DMS 273 treated with DMSO at 0.1 percent for 48 hours (cell line): ENCODE measurements around the gene HHIPL1.

Source experiments
- DNase-seq: peaks from one replicate; lab custom pipeline; 2025; lab: John Stamatoyannopoulos, UW

HHIPL1 gene

DNA sequence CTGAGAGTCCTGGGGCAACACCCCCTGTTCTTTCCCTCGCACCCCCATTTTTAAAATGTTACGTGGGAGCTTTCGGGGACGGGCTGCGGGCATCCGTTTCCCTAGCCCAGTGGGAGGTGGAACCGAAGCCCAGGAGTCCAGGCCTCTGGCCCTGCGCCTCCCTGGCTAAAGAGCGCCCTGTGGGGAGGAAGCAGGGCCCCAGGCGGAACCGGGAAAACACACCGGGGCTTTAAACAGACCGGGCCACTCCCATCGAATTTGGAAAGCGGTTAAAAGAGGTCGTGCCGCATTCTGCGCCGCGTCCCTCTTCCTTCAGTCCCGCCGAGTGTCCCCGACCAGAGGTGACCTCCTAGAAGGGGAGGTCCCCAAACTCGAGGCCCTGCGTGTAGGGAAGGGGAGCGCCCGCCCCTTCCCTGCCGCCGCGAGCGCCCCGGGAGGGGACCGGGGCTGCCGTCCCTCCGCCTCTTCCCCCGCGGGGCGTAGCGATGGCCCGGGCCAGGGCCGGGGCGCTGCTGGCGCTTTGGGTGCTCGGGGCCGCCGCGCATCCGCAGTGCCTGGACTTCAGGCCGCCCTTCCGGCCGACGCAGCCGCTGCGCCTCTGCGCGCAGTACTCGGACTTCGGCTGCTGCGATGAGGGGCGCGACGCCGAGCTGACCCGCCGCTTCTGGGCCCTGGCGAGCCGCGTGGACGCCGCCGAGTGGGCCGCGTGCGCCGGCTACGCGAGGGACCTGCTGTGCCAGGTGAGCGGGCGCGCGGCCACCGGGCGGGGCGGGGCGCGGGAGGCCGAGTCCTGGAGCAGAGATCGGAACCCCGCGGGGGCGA is at the start of gene HHIPL1:
Gene HHIPL1, plus strand, starts transcription at position 407 of the 822 bp plus-strand sequence. Its CDS starts 79 bp downstream, at position 486.
- no peak for DNase-seq

DNA sequence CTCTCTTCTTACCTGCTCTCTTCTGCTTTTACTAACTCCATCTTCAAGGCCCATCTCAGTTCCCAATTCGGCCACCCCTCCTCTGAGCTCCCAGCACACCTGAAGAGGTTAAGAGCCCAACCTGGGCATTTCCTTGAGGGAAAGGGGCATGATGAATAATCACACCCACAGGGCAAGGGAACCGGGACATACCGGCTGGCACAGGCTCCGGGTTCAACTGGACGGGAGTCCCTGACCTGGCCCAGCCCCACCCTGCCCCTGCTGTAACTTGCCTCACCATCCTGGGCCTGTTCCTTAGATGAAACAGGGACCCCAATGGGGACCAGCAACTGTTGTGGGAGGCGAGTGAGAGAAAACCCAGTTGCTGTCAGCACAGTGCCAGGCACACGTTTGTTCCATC is 49.4 kb upstream of the HHIPL1 start:
- DNase-seq, result no peak

DNA sequence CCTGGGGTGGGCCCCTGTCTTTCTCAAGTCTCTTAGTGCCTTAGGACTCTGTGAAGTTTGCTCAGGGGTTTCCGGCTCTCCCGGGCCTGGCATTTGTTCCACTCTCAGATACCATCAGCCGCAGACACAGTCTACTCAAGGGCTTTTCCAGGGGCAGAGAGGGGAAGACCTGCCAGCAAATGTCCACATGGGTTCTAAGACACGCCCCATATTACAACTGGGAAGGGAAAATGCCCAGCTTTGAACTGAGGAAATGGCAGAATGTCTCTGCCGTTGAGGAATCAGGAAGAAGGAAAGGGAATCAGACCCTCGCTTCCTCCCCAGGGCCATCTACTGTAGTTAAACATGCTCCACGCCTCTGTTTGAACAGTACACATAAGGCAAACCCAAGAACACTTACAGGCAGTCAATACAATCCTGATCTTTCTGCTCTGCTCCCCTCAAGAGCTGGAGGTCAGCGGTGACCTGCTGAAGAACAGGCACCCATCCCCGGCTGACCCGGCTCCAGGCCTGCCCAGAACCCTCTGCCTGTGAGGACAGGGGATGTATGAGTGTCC is 48.8 kb upstream of the HHIPL1 start:
- DNase-seq, result no peak

DNA sequence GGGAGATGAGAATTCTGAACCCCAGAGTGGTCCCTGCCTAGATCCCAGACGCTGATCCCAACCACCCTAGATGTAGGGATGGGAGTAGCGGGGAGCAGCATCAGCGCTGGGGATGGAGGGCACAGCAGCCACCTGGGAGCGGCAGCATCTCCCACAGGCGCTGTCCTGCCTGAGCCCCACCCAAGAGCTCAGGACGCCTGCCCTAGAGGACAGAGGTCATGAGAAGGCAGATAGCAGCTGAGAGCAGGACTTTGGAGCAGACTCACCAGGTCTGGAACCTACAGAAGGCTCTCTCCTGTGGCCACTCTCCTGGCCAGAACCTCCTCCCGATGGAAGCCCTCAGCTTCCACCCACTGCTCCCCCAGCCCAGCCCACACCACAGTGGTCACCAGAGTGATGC is 48.2 kb upstream of the HHIPL1 start:
- no peak for DNase-seq

- DNase-seq, result no peak
Measured at GRCh38 chr14:99597911-99598600, 46.9 kb upstream of the HHIPL1 start.

DNA sequence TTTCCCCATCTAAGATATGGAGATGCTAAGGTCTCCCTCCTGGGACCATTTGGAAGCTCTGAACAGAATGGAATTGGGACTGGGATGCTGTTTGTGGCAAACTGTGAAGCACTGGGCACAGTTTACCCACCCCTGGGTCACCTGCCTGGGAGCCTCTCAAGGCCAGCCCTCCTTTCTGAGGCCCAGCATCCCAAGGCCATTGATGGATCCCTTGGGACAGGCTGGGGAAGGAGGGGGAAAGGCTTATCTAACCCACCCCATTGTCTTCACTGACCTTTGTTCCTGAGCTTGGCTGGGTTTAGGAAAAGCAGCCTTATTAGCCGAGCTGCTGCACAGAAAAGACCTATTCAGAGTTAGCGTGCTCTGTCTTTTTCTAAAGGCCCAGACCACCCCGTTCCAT is 46.2 kb upstream of the HHIPL1 start:
- DNase-seq, result no peak

DNA sequence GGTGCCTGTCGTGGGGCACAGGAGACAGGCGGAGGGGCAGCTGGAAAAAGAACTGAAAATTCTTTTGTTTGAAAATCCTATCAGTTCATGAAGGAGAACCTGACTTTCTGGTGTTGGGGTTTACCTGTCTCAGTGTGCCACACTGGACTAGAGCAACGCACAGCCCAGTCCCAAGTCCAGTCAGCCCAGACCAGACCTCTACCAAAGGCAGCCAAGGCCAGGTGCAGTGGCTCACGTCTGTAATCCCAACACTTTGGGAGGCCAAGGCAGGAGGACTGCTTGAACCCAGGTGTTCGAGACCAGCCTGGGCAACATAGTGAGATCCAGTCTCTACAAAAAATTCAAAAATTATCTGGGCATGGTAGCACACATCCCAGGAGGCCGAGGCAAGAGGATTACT is 45.5 kb upstream of the HHIPL1 start:
- no peak for DNase-seq

DNA sequence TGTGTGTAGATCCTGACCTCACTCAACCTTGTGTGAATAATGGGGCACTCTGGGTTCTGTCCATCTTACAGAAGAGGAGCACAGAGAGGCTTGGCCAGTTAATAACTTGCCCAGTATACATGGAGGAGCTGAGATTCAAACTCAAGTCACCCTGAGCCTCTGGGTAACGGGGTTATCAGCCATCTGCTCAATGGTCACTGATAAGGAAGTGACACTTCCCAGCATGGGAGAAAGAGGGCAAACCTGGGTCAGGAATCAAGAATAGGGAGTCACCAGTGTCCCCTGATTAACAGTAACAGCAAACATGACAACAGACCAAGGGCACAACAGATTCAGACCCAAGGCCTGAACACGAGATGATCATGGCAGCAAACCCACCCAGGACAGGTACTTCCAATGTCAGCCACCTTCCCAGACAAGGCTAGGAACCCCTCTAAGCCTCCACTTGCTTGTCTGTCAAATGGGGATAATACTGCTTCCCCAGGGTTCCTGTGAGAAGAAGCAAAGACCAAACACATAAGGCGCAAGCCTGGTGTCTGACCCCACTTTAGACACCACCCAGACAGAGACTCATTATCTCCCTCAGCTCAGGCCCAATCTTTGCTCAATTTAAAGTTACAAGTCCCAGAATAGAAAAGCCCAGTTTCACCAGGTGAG is 44.6 kb upstream of the HHIPL1 start:
- DNase-seq, result no peak

- no peak for DNase-seq
Measured at GRCh38 chr14:99601361-99601831, 43.5 kb upstream of the HHIPL1 start.

GRCh38 chr14:99602054-99602787 is 42.7 kb upstream of the HHIPL1 start:
- no peak for DNase-seq

- no peak for DNase-seq
Measured at GRCh38 chr14:99602788-99603415, 42.0 kb upstream of the HHIPL1 start.

DNA sequence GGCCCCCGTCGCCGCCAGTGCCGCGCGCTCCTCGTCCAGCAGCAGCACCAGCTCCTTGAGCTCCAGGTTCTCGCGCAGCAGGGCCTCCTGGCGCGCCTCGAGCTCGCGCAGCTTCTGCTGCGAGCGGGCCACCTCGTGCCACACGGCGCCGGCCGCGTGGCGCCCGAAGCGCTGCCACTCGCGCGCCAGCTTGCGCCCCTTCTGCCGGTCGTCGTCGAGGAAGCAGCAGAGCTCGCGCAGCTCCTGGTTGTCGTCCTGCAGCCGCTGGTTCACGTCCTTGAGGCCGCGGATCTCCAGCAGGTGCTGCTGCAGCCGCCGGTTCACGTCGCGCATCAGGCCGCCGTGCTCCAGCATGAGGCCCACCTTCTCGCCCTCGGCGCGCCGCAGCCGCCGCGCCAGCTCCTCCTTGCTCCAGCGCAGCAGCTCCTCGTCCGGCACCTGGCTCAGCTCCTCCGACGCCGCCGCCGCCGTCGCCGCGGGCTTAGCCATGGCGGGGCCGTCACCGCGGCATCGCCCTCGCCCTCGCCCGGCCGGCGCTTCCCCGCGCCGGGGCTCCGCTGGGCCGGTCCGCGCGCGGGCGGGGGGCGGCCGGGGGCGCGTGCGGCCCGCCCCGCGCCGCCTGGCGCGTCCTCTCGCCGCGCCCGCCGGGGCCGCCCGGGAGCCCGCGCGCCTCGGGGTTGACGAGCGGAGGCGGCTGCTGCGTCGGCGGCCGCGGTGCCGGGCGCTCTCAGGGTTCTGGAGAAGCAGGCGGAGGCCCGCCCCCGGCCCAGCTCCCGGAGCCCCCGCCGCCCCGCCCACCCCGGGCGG is 41.3 kb upstream of the HHIPL1 start, which contains the start of gene CCDC85C:
Gene CCDC85C, minus strand, starts transcription at position 737 of the 807 bp plus-strand sequence. Its CDS starts 248 bp downstream, at position 489.
- DNase-seq, result no peak

GRCh38 chr14:99604278-99604765 is 40.6 kb upstream of the HHIPL1 start:
- DNase-seq, result peak; percentile 86

DNA sequence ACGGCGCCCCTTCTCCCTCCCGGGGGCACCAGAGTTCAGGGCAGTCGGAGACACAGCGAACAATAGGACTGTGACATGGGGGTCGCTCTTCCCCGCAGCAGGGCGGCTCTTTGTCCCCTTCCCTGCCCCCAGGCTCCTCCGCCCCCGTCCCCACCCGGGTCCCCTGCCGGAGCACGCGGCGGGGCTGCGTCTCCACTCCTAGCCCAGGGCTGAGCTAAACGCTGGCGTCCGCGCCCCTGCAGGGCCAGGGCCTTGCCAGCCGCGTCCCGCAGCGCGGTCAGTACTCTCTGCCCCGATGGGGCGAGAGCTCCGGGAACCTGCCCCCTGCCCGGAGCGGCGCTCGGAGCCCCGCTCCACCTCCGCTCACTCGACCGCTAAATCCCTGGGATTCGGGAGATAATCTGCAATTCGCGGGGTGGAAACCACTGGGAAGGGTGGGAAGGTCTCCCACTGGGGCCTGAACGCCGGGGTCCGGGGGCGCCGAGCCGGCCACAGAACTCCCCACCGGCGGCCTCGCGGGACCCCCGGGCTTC is 40.1 kb upstream of the HHIPL1 start:
- DNase-seq, result no peak

GRCh38 chr14:99605299-99605961 is 39.5 kb upstream of the HHIPL1 start:
- DNase-seq, result peak; percentile 33

DNA sequence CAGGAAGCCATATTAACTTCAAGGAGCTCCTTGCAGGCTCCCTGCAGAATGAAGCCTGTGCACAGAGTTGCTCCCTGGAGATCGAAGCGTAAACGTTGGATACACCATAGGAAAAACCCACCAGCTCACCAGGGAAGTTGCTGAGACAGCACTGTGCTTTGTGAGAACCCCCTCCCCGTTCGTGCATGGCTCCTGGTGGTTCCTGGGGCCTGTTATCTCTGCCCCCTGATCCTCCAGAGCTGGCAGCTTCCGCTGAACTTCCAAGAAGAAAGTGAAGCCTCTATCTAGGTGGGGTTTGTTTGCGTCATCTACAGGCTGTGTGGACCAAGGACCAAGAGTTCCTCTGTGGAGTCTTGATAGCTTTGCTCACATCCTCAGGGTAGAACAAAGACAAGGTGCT is 38.6 kb upstream of the HHIPL1 start:
- no peak for DNase-seq

GRCh38 chr14:99608591-99608990 is 36.3 kb upstream of the HHIPL1 start:
- DNase-seq, result no peak

DNA sequence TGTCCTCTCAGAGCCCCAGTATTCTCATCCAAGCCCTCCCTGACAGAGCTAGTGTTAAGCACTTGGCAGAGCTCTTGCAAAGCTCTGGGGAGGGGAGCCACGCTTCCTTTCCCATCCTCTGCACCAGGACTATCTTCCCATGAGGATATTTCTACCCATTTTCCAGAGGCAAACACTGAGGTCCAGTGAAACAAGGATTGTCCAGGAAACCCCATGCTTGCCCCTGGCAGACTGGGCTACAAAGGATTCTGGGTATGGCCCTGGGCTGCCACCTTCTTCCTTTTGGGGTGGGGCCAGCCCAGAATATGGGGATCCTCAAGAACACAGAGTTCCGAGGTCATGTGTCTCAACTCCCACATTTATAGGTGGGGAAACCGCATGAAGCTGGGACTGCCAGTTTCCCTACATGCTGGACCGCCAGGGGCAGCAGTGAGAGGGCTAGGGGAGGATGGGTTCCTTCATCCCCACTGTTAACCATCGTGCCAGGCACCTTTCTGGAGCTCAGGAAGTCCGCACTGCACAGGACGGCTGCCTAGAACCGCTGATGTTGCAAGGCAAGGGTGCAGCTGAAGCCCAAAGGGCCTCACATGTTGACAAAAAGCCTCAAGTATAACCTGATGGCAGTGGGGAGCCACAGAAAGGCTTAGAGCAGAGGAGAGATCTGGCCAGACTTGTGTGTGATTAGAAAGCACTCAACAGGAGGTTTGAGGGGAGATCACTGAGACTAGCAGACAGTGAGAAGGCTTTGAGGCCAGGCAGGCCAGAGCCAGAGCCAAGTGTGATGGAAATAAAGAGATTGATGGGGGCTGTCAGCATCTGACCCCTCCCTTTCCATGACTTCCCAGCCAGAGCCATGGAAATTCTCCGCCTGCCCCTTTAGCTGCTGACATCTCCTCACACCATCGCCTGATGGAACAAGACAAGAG is 35.4 kb upstream of the HHIPL1 start:
- DNase-seq, result no peak
